Measurements from ENCODE around the gene SLC8A3.

- TF ChIP-seq MYC (IDR thresholded peaks at IDR 0.05; ENCODE audit: low read depth, low read length), result no peak
- TF ChIP-seq, protein P1, sequence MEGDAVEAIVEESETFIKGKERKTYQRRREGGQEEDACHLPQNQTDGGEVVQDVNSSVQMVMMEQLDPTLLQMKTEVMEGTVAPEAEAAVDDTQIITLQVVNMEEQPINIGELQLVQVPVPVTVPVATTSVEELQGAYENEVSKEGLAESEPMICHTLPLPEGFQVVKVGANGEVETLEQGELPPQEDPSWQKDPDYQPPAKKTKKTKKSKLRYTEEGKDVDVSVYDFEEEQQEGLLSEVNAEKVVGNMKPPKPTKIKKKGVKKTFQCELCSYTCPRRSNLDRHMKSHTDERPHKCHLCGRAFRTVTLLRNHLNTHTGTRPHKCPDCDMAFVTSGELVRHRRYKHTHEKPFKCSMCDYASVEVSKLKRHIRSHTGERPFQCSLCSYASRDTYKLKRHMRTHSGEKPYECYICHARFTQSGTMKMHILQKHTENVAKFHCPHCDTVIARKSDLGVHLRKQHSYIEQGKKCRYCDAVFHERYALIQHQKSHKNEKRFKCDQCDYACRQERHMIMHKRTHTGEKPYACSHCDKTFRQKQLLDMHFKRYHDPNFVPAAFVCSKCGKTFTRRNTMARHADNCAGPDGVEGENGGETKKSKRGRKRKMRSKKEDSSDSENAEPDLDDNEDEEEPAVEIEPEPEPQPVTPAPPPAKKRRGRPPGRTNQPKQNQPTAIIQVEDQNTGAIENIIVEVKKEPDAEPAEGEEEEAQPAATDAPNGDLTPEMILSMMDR (IDR thresholded peaks at IDR 0.05; ENCODE audit: low read depth, low read length), result no peak
These were observed 8.0 kb downstream of the SLC8A3 start for GRCh38 chr14:70180718-70181117.
